ENCODE data around the gene RNF43.
A peak's percentile ranks its signal among the peaks of the same experiment; 100 is the strongest.

RNF43 gene
- 0.17 to 1.2 (median 0.67) reads per million in 9 experiments for total RNA-seq

DNA sequence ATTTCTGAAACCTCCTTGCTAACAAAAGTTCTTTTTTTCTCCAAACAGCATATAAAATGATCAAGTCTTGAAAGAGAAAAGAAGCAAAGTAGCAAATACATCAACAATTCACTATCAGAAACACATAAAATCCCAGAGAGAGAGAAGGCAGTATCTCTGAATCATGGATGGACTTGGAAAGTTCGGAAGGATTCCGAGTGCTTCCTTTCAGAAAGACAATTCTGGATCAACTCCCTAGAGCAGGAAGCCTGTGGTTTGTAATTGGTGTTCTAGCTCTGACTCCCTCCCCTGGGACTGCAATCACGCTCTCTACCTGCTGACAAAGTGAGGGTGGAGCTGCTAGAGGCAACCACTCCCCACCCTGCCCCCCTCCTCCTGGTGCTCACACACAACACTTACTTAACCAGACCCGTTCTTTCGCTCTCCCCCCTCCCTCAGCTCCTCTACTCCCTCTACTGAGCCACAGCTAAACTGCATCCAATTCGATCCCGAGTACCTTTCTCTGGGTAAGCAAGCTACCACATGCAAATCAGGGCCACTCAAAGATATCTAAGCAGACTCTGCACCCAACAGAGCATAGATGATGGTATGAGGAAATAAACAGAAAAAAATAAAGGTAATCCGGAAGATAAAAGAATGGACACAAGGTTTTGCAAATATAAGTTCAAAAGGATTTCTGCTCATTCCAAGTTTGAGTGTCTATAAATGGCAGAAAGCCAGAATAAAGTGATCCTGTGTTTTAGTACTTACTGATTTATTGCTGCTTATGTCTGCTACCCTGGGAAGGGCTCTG lies at the start of gene RNF43:
TSS of gene RNF43 (minus strand) at position 235 of the 793 bp plus-strand sequence. CDS start 1,957 bp downstream, outside the sequence.
- Mint-ChIP-seq H3K4me1 (ENCODE audit: low read depth in 2 of 2) (peaks cover 8 to 14% of the 10 kb centered on the region in 2 donors), H3K27ac (peak within 1 kb of the TSS in 1 of 2 donors; percentile 42), H3K9me3 (no peaks in the 10 kb centered on the region), H3K27me3 (no peaks in the 10 kb centered on the region), H3K36me3 (ENCODE audit: insufficient read depth) (no peaks in the 10 kb centered on the region), H3K4me3 (peak within 1 kb of the TSS in 1 of 2 donors; percentile 4)
- peak; percentile 100 for ATAC-seq (replicated peaks)
- DNase-seq = peak; percentile 84 to 86 (median 85)

DNA sequence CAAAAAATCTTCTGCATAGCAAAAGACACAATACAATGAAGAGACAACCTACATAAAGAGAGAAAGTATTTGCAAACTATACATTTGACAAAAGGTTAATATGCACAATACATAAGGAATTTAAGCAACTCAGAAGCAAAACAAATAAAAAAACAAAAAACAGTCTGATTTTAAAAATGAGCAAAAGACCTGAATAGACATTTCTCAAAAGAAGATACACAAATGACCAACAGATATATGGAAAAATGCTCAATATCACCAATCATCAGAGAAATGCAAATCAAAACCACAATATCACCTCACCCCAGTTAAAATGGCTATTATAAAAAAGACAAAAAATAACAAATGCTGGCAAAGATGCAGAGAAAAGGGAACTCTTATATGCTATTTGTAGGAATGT lies 38.2 kb upstream of the RNF43 start:
- no peak overlapping the region for H3K4me3 Mint-ChIP-seq
- no peaks in the 10 kb centered on the region for H3K9me3 Mint-ChIP-seq
- no peaks in the 10 kb centered on the region for H3K36me3 Mint-ChIP-seq (ENCODE audit: insufficient read depth)
- no peak overlapping the region for H3K27ac Mint-ChIP-seq
- DNase-seq (no peak), ATAC-seq (replicated peaks) (no peak)
- no peaks in the 10 kb centered on the region for H3K27me3 Mint-ChIP-seq
- H3K4me1 Mint-ChIP-seq (ENCODE audit: low read depth in 2 of 2) = no peaks in the 10 kb centered on the region

DNA sequence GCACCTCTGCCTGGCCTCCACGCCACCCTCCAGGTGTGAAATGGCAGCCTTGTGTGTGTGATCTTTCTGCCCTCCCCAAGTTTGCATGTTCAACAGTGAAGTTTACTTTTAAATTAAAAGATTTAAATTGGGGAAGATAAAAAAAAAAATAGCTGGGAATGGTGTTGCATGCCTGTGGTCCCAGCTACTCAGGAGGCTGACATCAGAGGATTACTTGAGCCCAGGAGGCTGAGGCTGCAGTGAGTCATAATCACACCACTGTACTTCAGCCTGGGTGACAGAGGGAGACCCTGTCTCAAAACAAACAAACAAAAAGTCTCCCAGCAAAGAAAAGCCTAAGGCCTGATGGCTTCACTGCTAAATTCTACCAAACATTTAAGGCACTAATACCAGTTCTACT lies 35.4 kb upstream of the RNF43 start:
- DNase-seq (no peak), ATAC-seq (replicated peaks) (no peak)
- no peaks in the 10 kb centered on the region for H3K27me3 Mint-ChIP-seq
- no peaks in the 10 kb centered on the region for H3K9me3 Mint-ChIP-seq
- H3K4me1 Mint-ChIP-seq (ENCODE audit: low read depth in 2 of 2) = no peaks in the 10 kb centered on the region
- H3K4me3 Mint-ChIP-seq = no peak overlapping the region
- no peak overlapping the region for H3K27ac Mint-ChIP-seq
- peaks cover 4% of the 10 kb centered on the region for H3K36me3 Mint-ChIP-seq (ENCODE audit: insufficient read depth)

- Mint-ChIP-seq H3K4me1 (ENCODE audit: low read depth in 2 of 2) (peaks cover 3% of the 10 kb centered on the region in 2 donors), H3K27ac (peak overlapping the region in 1 of 2 donors; percentile 56), H3K9me3 (no peaks in the 10 kb centered on the region), H3K4me3 (no peak overlapping the region), H3K36me3 (ENCODE audit: insufficient read depth) (peaks cover 4% of the 10 kb centered on the region), H3K27me3 (no peaks in the 10 kb centered on the region)
- ATAC-seq (replicated peaks) (peak; percentile 85), DNase-seq (peak; percentile 55 to 61 (median 61))
Measured at GRCh38 chr17:58447039-58447975, 30.0 kb upstream of the RNF43 start.

GRCh38 chr17:58446086-58446485 lies 28.8 kb upstream of the RNF43 start:
- ATAC-seq (replicated peaks) = no peak
- Mint-ChIP-seq H3K4me3 (no peak overlapping the region), H3K36me3 (ENCODE audit: insufficient read depth) (peaks cover 4% of the 10 kb centered on the region), H3K4me1 (ENCODE audit: low read depth in 2 of 2) (peaks cover 3% of the 10 kb centered on the region in 2 donors), H3K27ac (peak overlapping the region in 1 of 2 donors; percentile 67), H3K27me3 (no peaks in the 10 kb centered on the region), H3K9me3 (no peaks in the 10 kb centered on the region)
- no peak for DNase-seq

- Mint-ChIP-seq H3K27ac (no peak overlapping the region), H3K9me3 (no peaks in the 10 kb centered on the region), H3K27me3 (no peaks in the 10 kb centered on the region), H3K4me3 (no peak overlapping the region), H3K4me1 (ENCODE audit: low read depth in 2 of 2) (peaks cover 0 to 3% of the 10 kb centered on the region in 2 donors), H3K36me3 (ENCODE audit: insufficient read depth) (peaks cover 4% of the 10 kb centered on the region)
- no peak for DNase-seq
- ATAC-seq (replicated peaks) = no peak
Measured at GRCh38 chr17:58436805-58437239, 19.5 kb upstream of the RNF43 start.

GRCh38 chr17:58436245-58436644 lies 18.9 kb upstream of the RNF43 start:
- no peak for ATAC-seq (replicated peaks)

DNA sequence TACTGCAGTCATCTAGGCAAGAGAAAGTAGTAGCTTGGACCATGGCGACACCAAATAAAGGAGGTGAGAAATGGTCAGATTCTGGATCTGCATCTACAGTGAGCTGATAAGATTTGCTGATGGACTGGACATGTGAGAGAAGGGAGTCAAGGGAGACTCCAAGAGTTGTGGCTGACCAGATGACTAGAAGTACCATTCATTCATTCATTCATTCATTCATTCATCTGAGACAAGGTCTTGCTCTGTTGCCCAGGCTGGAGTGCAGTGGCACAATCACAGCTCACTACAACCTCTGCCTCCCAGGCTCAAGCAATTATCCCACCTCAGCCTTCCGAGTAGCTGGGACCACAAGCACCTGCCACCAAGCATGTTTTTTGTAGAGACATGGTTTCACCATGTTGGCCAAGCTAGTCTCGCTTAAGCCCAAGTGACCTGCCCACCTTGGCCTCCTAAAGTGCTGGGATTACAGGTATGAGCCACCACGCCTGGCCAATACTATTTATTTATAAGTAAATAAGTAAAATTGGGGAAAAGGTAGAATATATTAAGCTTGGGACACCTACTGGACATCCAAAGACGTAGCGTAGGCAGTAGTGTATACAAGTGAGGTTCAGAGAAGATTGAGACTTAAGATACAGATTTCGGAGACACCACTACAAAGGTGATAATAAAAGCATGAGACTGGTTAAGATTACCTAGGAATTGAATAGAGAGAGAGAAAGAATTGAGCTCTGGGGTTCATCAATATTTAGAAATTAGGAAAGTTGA lies 15.7 kb upstream of the RNF43 start:
- H3K4me1 Mint-ChIP-seq (ENCODE audit: low read depth in 2 of 2) = peaks cover 0 to 7% of the 10 kb centered on the region in 2 donors
- no peak for DNase-seq
- no peaks in the 10 kb centered on the region for H3K9me3 Mint-ChIP-seq
- ATAC-seq (replicated peaks) = no peak
- peaks cover 4% of the 10 kb centered on the region for H3K36me3 Mint-ChIP-seq (ENCODE audit: insufficient read depth)
- no peak overlapping the region for H3K27ac Mint-ChIP-seq
- H3K27me3 Mint-ChIP-seq = no peaks in the 10 kb centered on the region
- H3K4me3 Mint-ChIP-seq = no peak overlapping the region

More at GRCh38 chr17:58436245-58436644, 18.9 kb upstream of the RNF43 start:
- no peak overlapping the region for H3K27ac Mint-ChIP-seq
- H3K4me3 Mint-ChIP-seq = no peak overlapping the region
- no peak for DNase-seq
- no peaks in the 10 kb centered on the region for H3K9me3 Mint-ChIP-seq
- no peaks in the 10 kb centered on the region for H3K27me3 Mint-ChIP-seq
- peaks cover 4% of the 10 kb centered on the region for H3K36me3 Mint-ChIP-seq (ENCODE audit: insufficient read depth)
- H3K4me1 Mint-ChIP-seq (ENCODE audit: low read depth in 2 of 2) = peaks cover 0 to 3% of the 10 kb centered on the region in 2 donors

GRCh38 chr17:58427807-58428206 lies 10.5 kb upstream of the RNF43 start:
- Mint-ChIP-seq H3K9me3 (no peaks in the 10 kb centered on the region), H3K27ac (peak overlapping the region in 1 of 2 donors; percentile 74), H3K27me3 (no peaks in the 10 kb centered on the region), H3K36me3 (ENCODE audit: insufficient read depth) (peaks cover 4% of the 10 kb centered on the region), H3K4me1 (ENCODE audit: low read depth in 2 of 2) (peaks cover 0 to 5% of the 10 kb centered on the region in 2 donors), H3K4me3 (peak overlapping the region in 1 of 2 donors; percentile 53)
- DNase-seq = no peak
- no peak for ATAC-seq (replicated peaks)

DNA sequence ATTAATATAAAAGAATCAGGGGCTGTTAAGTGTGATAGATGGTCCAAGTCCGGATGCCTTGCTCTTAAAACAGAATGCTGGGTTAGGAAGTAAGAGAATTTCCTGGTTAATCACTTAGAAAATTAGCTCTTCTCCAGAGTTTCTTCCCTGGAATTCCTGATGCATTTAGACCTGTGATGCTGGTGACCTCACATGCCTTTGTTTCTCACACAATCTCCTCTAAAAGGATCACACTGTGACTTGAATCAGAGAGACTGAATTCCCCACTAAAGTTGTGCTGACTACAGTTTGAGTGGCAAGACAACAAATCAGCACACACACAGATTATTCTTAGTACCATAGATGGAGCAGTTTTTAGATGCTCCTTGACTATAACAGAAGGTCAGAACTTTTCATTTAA lies 4.4 kb upstream of the RNF43 start:
- no peak for ATAC-seq (replicated peaks)
- peaks cover 8 to 14% of the 10 kb centered on the region in 2 donors for H3K4me1 Mint-ChIP-seq (ENCODE audit: low read depth in 2 of 2)
- no peaks in the 10 kb centered on the region for H3K36me3 Mint-ChIP-seq (ENCODE audit: insufficient read depth)
- no peak overlapping the region for H3K4me3 Mint-ChIP-seq
- H3K27ac Mint-ChIP-seq = no peak overlapping the region
- no peaks in the 10 kb centered on the region for H3K9me3 Mint-ChIP-seq
- no peaks in the 10 kb centered on the region for H3K27me3 Mint-ChIP-seq
- DNase-seq = no peak

DNA sequence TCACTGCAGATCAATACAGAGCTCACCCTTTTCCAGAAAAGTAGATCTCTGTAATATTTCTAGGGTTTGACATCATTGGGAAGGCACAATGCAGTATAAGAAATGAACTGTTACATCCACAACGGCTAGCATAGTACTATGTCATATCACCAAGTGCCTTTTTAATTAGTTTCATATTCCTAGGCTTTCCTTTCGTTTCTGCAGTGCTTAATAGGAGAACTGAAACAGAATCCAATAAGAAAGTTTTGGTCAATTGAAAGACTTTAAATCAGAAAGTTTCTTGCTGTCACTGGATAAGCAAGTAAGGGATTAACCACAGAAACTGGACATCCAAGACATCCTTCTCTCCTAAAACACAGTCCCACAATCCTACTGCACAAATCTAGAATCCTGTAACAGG lies 3.5 kb upstream of the RNF43 start:
- no peaks in the 10 kb centered on the region for H3K36me3 Mint-ChIP-seq (ENCODE audit: insufficient read depth)
- H3K9me3 Mint-ChIP-seq = no peaks in the 10 kb centered on the region
- ATAC-seq (replicated peaks) = no peak
- no peak overlapping the region for H3K4me3 Mint-ChIP-seq
- H3K27ac Mint-ChIP-seq = no peak overlapping the region
- DNase-seq = no peak
- no peaks in the 10 kb centered on the region for H3K27me3 Mint-ChIP-seq
- peaks cover 8 to 14% of the 10 kb centered on the region in 2 donors for H3K4me1 Mint-ChIP-seq (ENCODE audit: low read depth in 2 of 2)

GRCh38 chr17:58416937-58417299 lies 416 bp downstream of the RNF43 start:
- ATAC-seq (replicated peaks) = no peak

GRCh38 chr17:58416396-58416795 lies 938 bp downstream of the RNF43 start:
- no peaks in the 10 kb centered on the region for H3K36me3 Mint-ChIP-seq (ENCODE audit: insufficient read depth)
- DNase-seq (no peak), ATAC-seq (replicated peaks) (no peak)
- no peaks in the 10 kb centered on the region for H3K9me3 Mint-ChIP-seq
- H3K4me1 Mint-ChIP-seq (ENCODE audit: low read depth in 2 of 2) = peaks cover 8 to 14% of the 10 kb centered on the region in 2 donors
- no peak overlapping the region for H3K27ac Mint-ChIP-seq
- H3K27me3 Mint-ChIP-seq = no peaks in the 10 kb centered on the region
- no peak overlapping the region for H3K4me3 Mint-ChIP-seq

More at GRCh38 chr17:58416937-58417299, 416 bp downstream of the RNF43 start:
- Mint-ChIP-seq H3K27ac (peak overlapping the region in 1 of 2 donors; percentile 42), H3K9me3 (no peaks in the 10 kb centered on the region), H3K4me3 (peak overlapping the region in 1 of 2 donors; percentile 4), H3K36me3 (ENCODE audit: insufficient read depth) (no peaks in the 10 kb centered on the region), H3K4me1 (ENCODE audit: low read depth in 2 of 2) (peaks cover 8 to 14% of the 10 kb centered on the region in 2 donors), H3K27me3 (no peaks in the 10 kb centered on the region)
- DNase-seq = no peak

Data from effector memory CD8-positive, alpha-beta T cell (primary cell).